Liver (tissue), 9 donors: ENCODE measurements around the gene SMG6. TPM values are rescaled to one million over a fixed set of nuclear protein-coding genes. Genes with fewer than 3 reads are reported as not detected.

Experiments used
- DNase-seq: peaks from one replicate; pipeline ENCODE4 v3.0.0-alpha.2; 2017; ENCODE audit warnings: low spot score
- H3K27ac ChIP-seq, 2 donors: one replicate each; pipeline ENCODE4 v1.7.0; 2013; ENCODE audit warnings: inconsistent platforms in 2 of 2, low read length in 2 of 2, control low read depth in 1 of 2, low read depth in 1 of 2, mild to moderate bottlenecking in 1 of 2
- H3K27me3 ChIP-seq, 4 donors: one replicate each; pipeline versions ENCODE4 v1.6.1 to v1.7.0; 2013; ENCODE audit warnings: low read length in 3 of 4, inconsistent platforms in 1 of 4, mild to moderate bottlenecking in 1 of 4, moderate library complexity in 1 of 4; ENCODE audit not compliant: control insufficient read depth in 4 of 4, insufficient read depth in 4 of 4
- H3K36me3 ChIP-seq, 4 donors: one replicate each; pipeline versions ENCODE4 v1.6.1 to v1.7.0; 2013; ENCODE audit warnings: low read length in 3 of 4, mild to moderate bottlenecking in 3 of 4, low read depth in 1 of 4, moderate library complexity in 1 of 4; ENCODE audit not compliant: control insufficient read depth in 4 of 4, insufficient read depth in 3 of 4
- H3K4me1 ChIP-seq, 4 donors: one replicate each; pipeline versions ENCODE4 v1.6.1 to v1.7.0; 2013; ENCODE audit warnings: low read length in 3 of 4, mild to moderate bottlenecking in 3 of 4, moderate library complexity in 1 of 4; ENCODE audit not compliant: control insufficient read depth in 4 of 4, insufficient read depth in 4 of 4
- H3K4me3 ChIP-seq, 3 donors: one replicate each; pipeline versions ENCODE4 v1.6.1 to v1.7.0; 2013; ENCODE audit warnings: low read length in 3 of 3, control low read depth in 1 of 3, low read depth in 1 of 3, mild to moderate bottlenecking in 1 of 3
- H3K9ac ChIP-seq, 2 donors: one replicate each; pipeline ENCODE4 v1.7.0; 2013; ENCODE audit warnings: low read length in 2 of 2, mild to moderate bottlenecking in 2 of 2, moderate library complexity in 2 of 2, control low read depth in 1 of 2, low read depth in 1 of 2
- H3K9me3 ChIP-seq, 4 donors: one replicate each; pipeline versions ENCODE4 v1.6.1 to v1.7.0; 2013; ENCODE audit warnings: low read length in 3 of 4; ENCODE audit not compliant: control insufficient read depth in 4 of 4
- EGR1 ChIP-seq, 2 donors: IDR thresholded peaks; 2 replicates each; pipeline ENCODE4 v1.6.1; 2016 to 2018; ENCODE audit warnings: antibody characterized with exemption in 2 of 2, low read depth in 2 of 2
- FOXA1 ChIP-seq: IDR thresholded peaks from 2 replicates; pipeline ENCODE4 v1.6.1; 2016; ENCODE audit warnings: antibody characterized with exemption
- FOXA2 ChIP-seq: IDR thresholded peaks from 2 replicates; pipeline ENCODE4 v1.6.1; 2016; ENCODE audit warnings: antibody characterized with exemption
- GABPA ChIP-seq, 2 donors: IDR thresholded peaks in 1 of 2; conservative IDR thresholded peaks in 1 of 2; 2 replicates each; pipeline ENCODE4 v1.6.1; 2016; ENCODE audit warnings: antibody characterized with exemption in 2 of 2, mild to moderate bottlenecking in 1 of 2, moderate library complexity in 1 of 2
- HNF4A ChIP-seq, 2 donors: conservative IDR thresholded peaks; 2 replicates each; pipeline ENCODE4 v1.6.1; 2016; ENCODE audit warnings: antibody characterized with exemption in 2 of 2, mild to moderate bottlenecking in 2 of 2
- JUND ChIP-seq, 2 donors: IDR thresholded peaks; 2 replicates each; pipeline ENCODE4 v1.6.1; 2016; ENCODE audit warnings: antibody characterized with exemption in 2 of 2
- NR2F2 ChIP-seq: IDR thresholded peaks from 2 replicates; pipeline ENCODE4 v1.6.1; 2016; ENCODE audit warnings: antibody characterized with exemption
- RAD21 ChIP-seq, 2 donors: IDR thresholded peaks; 2 replicates each; pipeline ENCODE4 v1.6.1; 2016; ENCODE audit warnings: antibody characterized with exemption in 2 of 2, mild to moderate bottlenecking in 2 of 2
- RXRA ChIP-seq, 2 donors: IDR thresholded peaks; 2 replicates each; pipeline ENCODE4 v1.6.1; 2017 to 2018; ENCODE audit warnings: antibody characterized with exemption in 2 of 2, mild to moderate bottlenecking in 1 of 2
- TAF1 ChIP-seq: conservative IDR thresholded peaks from 2 replicates; pipeline ENCODE4 v1.6.1; 2016; ENCODE audit warnings: antibody characterized with exemption, mild to moderate bottlenecking
- WGBS: extraction: QIAGEN DNeasy Blood & Tissue Kit; methylation state at CpG from one replicate; pipeline ENCODE4 v1.1.7; 2013; 5-methylcytosine and 5-hydroxymethylcytosine counted together
- polyA plus RNA-seq, 2 donors: library from polyadenylated mRNA; stranded (reverse) in 1 of 2; unstranded in 1 of 2; fragments of 200-250 nt in 1 of 2; fragments of >200 nt in 1 of 2; fragmentation: Nextera tagmentation in 1 of 2; extraction: Ambion mirVana in 1 of 2; gene quantifications; one replicate each; pipeline versions ENCODE4 v1.2.1 to v1.2.3, GENCODE V29; 2013 to 2015
- total RNA-seq, 2 donors: library from RNA; depleted of rRNA; stranded (reverse); fragments of >200 nt; gene quantifications; one replicate each; pipeline ENCODE4 v1.2.3, GENCODE V29; 2014
- TF ChIP-seq, protein P1 (sequence below): IDR thresholded peaks from 2 replicates; pipeline ENCODE4 v1.6.1; 2016; ENCODE audit warnings: antibody characterized with exemption
- TF ChIP-seq, protein P2 (sequence below): fragments of 150-350 bp; IDR thresholded peaks from 2 replicates; pipeline ENCODE4 v1.5.1; 2017; ENCODE audit warnings: improper control_type of control experiment, low read depth, low read length; ENCODE audit not compliant: missing input control
- TF ChIP-seq, protein P3 (sequence below): IDR thresholded peaks from 2 replicates; pipeline ENCODE4 v1.6.1; 2016; ENCODE audit warnings: antibody characterized with exemption
- TF ChIP-seq, protein P4 (sequence below): IDR thresholded peaks from 2 replicates; pipeline ENCODE4 v1.6.1; 2016; ENCODE audit warnings: antibody characterized with exemption, mild to moderate bottlenecking
- donor health status: healthy.
- donor health status: healthy.
- donor health status: healthy.
- donor health status: healthy.
- donor health status: healthy.

The SMG6 gene
- total and polyA plus RNA-seq, 4 donors = 4.9 to 12.0 (median 8.2) TPM

DNA sequence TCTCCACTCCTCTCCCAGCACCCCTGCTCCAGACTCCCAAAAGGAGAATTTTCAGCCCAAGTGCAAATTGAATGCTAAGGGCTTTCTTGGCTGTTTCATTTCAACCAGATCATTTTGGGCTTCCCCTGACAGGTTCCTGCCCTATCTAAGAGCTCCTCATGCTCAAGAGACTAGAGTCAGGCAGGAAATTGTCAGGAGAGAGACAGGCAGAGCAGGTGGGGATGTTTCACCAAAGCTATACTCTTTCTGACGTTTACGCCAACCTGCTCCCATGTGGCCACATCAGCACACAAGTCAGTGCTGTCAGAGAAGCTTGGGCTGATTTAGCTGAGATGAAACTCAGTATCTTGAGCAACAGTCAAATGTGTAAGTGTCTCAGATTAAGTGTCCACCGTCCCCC, 217.3 kb downstream of the SMG6 start:
- Histone ChIP-seq H3K4me1 (peaks cover 2 to 27% (median 17%) of the 10 kb centered on the region in 4 donors), H3K36me3 (peaks cover under 1 to 2% (median 2%) of the 10 kb centered on the region in 4 donors), H3K9me3 (no peaks in the 10 kb centered on the region), H3K27ac (peak overlapping the region; percentile 64 to 75), H3K27me3 (no peaks in the 10 kb centered on the region), H3K9ac (no peak overlapping the region), H3K4me3 (no peak overlapping the region)
- TF ChIP-seq, protein P1, sequence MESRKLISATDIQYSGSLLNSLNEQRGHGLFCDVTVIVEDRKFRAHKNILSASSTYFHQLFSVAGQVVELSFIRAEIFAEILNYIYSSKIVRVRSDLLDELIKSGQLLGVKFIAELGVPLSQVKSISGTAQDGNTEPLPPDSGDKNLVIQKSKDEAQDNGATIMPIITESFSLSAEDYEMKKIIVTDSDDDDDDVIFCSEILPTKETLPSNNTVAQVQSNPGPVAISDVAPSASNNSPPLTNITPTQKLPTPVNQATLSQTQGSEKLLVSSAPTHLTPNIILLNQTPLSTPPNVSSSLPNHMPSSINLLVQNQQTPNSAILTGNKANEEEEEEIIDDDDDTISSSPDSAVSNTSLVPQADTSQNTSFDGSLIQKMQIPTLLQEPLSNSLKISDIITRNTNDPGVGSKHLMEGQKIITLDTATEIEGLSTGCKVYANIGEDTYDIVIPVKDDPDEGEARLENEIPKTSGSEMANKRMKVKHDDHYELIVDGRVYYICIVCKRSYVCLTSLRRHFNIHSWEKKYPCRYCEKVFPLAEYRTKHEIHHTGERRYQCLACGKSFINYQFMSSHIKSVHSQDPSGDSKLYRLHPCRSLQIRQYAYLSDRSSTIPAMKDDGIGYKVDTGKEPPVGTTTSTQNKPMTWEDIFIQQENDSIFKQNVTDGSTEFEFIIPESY = no peak
- TF ChIP-seq GABPA (IDR thresholded peaks at IDR 0.05 in 1 of 2, conservative IDR thresholded peaks at IDR 0.05 in 1 of 2) (no peak), HNF4A (conservative IDR thresholded peaks at IDR 0.05) (no peak), TAF1 (no peak), FOXA2 (no peak), RAD21 (IDR thresholded peaks at IDR 0.05) (no peak), RXRA (IDR thresholded peaks at IDR 0.05) (no peak)
- TF ChIP-seq, protein P2, sequence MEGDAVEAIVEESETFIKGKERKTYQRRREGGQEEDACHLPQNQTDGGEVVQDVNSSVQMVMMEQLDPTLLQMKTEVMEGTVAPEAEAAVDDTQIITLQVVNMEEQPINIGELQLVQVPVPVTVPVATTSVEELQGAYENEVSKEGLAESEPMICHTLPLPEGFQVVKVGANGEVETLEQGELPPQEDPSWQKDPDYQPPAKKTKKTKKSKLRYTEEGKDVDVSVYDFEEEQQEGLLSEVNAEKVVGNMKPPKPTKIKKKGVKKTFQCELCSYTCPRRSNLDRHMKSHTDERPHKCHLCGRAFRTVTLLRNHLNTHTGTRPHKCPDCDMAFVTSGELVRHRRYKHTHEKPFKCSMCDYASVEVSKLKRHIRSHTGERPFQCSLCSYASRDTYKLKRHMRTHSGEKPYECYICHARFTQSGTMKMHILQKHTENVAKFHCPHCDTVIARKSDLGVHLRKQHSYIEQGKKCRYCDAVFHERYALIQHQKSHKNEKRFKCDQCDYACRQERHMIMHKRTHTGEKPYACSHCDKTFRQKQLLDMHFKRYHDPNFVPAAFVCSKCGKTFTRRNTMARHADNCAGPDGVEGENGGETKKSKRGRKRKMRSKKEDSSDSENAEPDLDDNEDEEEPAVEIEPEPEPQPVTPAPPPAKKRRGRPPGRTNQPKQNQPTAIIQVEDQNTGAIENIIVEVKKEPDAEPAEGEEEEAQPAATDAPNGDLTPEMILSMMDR = no peak
- DNase-seq = no peak
- WGBS = 84% methylated on average over 3 of the region's 3 CpGs

DNA sequence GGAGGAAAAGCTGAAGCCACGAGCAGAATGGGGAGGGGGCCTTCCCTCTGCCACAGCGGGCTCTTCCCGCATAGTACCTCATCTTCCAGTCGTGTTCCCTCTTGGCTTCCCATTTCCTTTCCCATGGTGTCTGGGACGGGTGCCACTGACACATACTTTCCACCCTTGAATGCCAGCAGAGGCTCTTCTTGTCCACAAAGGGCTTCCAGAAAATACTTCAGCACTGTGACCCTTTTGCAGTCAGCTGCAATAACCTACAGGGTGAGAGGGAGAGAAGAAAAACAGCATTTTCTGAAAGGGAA, 218.0 kb downstream of the SMG6 start:
- Histone ChIP-seq H3K4me1 (peaks cover 2 to 27% (median 17%) of the 10 kb centered on the region in 4 donors), H3K27me3 (no peaks in the 10 kb centered on the region), H3K27ac (peak overlapping the region; percentile 64 to 75), H3K9ac (peak overlapping the region in 1 of 2 donors; percentile 10), H3K9me3 (no peaks in the 10 kb centered on the region), H3K4me3 (no peak overlapping the region), H3K36me3 (peaks cover 1 to 8% (median 5%) of the 10 kb centered on the region in 4 donors)
- no peak for DNase-seq
- 74% methylated on average over 5 of the region's 5 CpGs for WGBS
- TF ChIP-seq JUND (IDR thresholded peaks at IDR 0.05) = peak; percentile 79 to 91
- no peak for TF ChIP-seq FOXA1
- TF ChIP-seq RXRA (IDR thresholded peaks at IDR 0.05) = no peak
- TF ChIP-seq, protein P3, sequence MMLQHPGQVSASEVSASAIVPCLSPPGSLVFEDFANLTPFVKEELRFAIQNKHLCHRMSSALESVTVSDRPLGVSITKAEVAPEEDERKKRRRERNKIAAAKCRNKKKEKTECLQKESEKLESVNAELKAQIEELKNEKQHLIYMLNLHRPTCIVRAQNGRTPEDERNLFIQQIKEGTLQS = no peak
- TF ChIP-seq NR2F2 = no peak
- TF ChIP-seq, protein P1 = no peak
- TF ChIP-seq, protein P4, sequence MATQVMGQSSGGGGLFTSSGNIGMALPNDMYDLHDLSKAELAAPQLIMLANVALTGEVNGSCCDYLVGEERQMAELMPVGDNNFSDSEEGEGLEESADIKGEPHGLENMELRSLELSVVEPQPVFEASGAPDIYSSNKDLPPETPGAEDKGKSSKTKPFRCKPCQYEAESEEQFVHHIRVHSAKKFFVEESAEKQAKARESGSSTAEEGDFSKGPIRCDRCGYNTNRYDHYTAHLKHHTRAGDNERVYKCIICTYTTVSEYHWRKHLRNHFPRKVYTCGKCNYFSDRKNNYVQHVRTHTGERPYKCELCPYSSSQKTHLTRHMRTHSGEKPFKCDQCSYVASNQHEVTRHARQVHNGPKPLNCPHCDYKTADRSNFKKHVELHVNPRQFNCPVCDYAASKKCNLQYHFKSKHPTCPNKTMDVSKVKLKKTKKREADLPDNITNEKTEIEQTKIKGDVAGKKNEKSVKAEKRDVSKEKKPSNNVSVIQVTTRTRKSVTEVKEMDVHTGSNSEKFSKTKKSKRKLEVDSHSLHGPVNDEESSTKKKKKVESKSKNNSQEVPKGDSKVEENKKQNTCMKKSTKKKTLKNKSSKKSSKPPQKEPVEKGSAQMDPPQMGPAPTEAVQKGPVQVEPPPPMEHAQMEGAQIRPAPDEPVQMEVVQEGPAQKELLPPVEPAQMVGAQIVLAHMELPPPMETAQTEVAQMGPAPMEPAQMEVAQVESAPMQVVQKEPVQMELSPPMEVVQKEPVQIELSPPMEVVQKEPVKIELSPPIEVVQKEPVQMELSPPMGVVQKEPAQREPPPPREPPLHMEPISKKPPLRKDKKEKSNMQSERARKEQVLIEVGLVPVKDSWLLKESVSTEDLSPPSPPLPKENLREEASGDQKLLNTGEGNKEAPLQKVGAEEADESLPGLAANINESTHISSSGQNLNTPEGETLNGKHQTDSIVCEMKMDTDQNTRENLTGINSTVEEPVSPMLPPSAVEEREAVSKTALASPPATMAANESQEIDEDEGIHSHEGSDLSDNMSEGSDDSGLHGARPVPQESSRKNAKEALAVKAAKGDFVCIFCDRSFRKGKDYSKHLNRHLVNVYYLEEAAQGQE = peak; percentile 12
- TF ChIP-seq EGR1 (IDR thresholded peaks at IDR 0.05; ENCODE audit: low read depth in 2 of 2) = no peak
